GM19324 (cell line): Measurements from ENCODE around the gene GCH1.
"Not testable (repeated sequence)": the region's sequence is repeated elsewhere in the genome, so short reads cannot be mapped to it uniquely, and the experiment has no call there.

ENCODE experiments used
- ATAC-seq: cut with Tn5 transposase; IDR thresholded peaks from one replicate; pipeline ENCODE4 v1.9.1; 2021; ENCODE audit warnings: mild to moderate bottlenecking, moderate library complexity; ENCODE audit not compliant: unreplicated experiment, low FRiP score

Gene GCH1

GRCh38 chr14:54909817-54910558, 7.4 kb upstream of the GCH1 start:
- ATAC-seq = no peak

GRCh38 chr14:54908973-54909372, 6.3 kb upstream of the GCH1 start:
- not testable (repeated sequence) for ATAC-seq

GRCh38 chr14:54908190-54908589, 5.6 kb upstream of the GCH1 start:
- no peak for ATAC-seq

DNA sequence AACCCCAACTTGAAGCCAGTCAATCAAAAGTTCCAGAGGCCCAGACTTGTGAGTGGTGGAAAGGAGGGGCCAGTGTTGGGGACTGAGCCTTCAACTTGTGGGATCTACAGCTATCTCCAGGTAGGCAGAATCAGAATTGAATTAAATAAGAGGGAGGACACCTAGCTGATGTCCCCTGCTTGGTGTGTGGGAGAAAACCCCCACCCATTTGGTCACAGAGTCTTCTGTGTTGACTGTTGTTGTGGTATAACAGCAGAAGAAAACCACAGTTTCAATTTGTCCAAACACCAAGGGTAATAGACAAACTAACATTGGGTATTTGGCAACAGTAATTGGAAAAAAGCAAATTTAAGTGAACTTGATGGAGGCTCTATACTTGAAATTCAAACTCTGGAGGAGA, 3.4 kb upstream of the GCH1 start:
- no peak for ATAC-seq

GRCh38 chr14:54902143-54902520, 494 bp downstream of the GCH1 start:
- peak; percentile 42 for ATAC-seq

DNA sequence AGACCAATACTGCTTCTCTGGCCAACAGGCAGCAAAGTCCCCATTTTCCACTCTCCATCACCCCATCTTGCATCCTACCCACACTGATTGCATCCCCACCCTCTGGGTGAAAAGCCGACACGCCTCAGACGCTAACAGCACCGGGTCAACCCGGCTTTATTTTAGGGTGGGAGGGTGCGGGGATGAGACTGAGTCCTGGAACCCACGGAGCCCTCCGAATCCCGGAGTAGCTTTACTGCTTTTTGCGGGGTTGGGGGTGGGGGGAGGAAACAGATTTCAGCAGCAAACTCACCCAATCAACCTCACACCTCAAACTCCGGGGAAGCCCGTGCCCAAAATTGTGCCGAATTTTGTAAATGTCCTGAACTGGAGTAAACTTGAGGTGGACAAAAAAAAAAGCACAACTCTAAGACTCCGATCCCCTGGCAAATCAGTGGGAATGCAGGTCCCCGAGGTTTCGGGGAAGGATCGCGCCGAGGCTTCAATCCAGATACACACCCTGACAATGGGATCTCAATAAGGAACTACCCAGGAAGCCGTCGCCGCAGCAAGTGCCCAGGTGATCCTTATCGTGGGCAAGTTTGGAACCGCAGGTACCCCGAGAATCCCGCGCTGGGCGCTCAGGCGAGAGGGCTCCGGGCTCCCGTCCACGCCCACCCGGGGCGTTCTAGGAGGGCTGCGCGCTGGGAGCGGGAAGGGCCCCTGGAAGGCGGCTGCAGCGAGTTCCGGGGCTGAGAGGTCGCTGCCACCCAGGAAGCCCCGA, 1.1 kb downstream of the GCH1 start:
- no peak for ATAC-seq

DNA sequence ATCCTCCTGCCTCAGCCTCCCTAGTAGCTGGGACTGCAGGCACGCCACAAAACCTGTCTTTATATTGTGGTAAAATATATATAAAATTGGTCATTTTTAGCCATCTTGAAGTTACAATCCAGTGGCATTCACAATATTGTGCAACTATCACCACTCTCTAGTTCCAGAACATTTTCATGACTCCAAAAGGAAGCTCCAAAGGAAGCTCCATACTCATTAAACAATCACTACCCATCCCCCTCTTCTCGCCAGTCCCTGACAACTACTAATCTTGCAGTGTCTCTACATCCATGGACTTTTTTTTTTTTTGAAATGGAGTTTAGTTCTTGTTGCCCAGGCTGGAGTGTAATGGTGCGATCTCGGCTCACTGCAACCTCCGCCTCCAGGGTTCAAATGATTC, 3.1 kb downstream of the GCH1 start:
- ATAC-seq = no peak

DNA sequence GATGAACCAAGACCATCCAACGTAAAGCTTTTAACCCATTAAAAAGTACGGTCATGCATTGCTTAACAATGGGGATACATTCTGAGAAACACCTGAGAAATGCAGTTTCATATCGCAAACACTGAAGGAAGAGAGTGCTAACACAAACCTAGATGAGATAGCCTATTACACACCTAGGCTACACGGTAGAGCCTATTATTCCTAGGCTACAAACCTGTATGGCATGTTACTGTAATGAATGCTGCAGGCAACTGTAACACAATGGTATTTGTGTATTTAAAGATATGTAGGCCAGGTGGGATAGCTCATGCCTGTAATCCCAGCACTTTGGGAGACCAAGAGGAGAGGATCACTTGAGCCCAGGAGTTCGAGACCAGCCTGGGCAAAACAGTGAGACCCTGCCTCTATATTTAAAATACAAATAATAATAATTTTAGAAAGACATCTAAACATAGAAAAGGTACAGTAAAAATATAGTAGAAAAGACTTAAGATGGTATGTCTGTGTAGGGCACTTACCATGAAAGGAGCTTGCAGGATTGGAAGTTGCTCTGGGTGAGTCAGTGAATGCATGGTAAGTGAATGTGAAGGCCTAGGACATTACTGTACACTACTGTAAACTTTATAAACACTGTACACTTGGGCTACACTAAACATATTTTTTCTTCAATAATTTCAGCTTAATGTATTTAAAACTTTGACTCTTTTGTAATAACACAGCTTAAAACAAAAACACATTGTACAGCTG, 4.6 kb downstream of the GCH1 start:
- ATAC-seq = not testable (repeated sequence)

DNA sequence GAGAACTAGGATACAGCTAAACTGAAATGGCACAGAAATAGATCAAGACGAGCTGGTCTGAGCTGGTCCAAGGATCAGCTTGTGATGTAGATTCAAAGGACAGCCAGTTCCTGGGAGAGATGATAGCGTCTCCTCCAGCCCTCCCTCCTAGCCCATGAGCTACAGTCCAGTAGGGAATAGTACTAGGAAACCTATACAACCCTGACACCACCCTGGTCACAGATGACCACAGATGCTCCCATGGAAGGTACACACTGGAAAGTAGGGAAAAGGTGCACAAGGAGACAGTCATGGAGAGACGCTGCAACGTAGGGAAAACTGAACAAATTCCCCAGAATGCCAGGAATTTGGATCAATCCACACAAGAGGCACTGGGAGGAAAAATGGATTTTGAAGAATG, 6.9 kb downstream of the GCH1 start:
- no peak for ATAC-seq

DNA sequence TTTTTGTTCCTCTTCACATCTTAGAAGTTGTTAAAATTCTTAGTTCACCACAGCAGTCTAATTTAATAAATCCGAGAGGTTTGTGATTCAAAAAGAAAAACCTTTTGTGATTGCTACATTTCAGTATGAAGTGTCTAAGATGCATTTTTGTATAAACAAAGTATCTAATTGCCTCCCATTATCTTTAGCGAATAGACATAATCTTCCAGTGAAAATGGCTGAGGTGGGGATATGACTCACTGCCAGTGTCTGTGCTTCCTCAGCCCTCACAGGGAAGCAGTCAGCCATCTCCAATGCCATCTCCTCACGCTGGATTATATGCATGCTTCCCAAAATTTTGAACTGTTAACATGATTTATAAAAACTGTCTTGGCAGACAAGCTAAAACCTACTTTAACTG, 7.6 kb downstream of the GCH1 start:
- ATAC-seq = no peak

GRCh38 chr14:54893151-54893760, 9.4 kb downstream of the GCH1 start:
- ATAC-seq = no peak

DNA sequence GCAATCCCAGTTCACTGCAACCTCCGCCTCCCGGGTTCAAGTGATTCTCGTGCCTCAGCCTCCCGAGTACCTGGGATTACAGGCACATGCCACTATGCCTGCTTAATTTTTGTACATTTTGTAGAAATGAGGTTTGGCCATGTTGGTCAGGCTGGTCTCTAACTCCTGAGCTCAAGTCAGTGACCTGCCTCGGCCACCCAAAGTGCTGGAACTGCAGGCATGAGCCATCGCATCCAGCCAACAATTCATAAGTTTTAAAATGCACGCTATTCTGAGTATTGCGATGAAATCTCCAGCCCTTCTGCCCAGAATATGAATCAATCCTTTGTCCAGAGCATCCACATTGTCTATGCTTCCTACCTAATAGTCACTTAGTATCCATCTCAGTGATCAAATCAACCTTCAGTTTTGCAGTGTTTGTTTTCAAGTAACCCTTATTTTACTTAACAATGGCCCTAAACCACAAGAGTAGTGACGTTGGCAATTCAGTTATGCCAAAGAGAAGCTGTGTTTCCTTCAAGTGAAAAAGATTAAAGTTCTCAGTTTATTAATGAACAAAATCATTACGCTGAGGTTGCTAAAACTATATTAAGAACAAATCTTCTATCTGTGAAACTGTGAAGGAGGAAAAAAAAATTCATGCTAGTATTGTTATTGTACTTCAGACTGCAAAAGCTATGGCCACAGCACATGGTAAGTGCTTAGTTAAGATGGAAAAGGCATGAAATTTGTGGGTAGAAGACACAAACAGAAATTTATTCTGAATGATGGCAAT, 11.0 kb downstream of the GCH1 start:
- no peak for ATAC-seq

DNA sequence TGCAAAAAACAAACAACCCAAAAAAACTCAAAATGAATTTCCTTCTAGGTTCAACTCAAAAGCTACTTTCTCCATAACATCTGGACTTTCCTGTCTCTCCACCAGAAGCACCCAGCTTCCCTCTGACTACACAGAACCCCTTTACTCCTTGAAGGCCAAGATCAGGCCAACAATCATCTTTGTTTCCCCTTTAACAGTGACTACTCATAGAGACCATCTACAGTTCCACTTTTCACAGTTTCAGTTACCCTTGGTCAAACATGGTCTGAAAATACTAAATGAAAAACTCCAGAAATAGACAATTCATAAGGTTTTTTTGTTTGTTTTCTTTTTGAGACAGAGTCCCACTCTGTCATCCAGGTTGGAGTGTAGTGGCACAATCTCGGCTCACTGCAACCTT, 11.8 kb downstream of the GCH1 start:
- no peak for ATAC-seq

DNA sequence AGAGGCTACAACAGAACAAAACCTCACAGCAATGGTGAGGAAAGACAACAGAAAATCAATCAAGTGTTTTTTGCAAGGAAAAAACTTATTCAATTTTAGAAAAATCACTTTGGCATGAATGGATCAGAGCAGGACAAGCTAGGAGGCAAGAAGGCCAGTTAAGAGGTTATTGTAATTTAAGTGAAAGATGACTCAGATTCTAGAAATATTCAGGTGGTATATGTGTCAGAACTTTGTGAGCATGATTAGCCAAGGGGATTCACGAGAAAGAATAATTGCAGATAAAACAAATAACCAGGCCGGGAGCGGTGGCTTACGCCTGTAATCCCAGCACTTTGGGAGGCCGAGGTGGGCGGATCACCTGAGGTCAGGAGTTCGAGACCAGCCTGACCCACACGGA, 12.7 kb downstream of the GCH1 start:
- ATAC-seq = no peak

DNA sequence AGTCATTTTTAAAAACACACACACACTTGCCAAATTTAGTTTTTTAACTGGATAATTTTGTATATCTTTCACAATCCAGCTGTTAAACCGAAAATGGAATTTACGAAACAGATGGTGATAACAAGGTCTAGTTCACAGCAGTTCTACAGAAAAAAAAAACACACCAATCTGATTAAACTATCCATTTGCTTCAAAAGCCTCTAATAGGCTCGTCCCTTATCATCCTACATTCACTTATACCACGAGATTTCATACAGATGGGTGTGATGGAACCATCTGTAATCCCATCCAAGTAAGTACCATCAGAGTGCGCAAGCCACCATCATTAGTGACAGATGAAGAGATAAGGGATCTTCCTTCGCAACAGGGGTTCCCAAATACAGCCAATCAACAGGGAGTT, 20.1 kb downstream of the GCH1 start:
- no peak for ATAC-seq

GRCh38 chr14:54881761-54882401, 20.7 kb downstream of the GCH1 start:
- ATAC-seq = peak; percentile 56

GRCh38 chr14:54881235-54881760, 21.3 kb downstream of the GCH1 start:
- peak; percentile 45 for ATAC-seq

- no peak for ATAC-seq
Observed at GRCh38 chr14:54877703-54878021, 25.0 kb downstream of the GCH1 start.

- ATAC-seq = no peak
Observed at GRCh38 chr14:54877015-54877702, 25.5 kb downstream of the GCH1 start.
